Activated CD8-positive, alpha-beta memory T cell treated with anti-CD3 and anti-CD28 coated beads for 1 hour (primary cell): ENCODE data around the gene KCNC4.

Experiments used
- DNase-seq, 2 donors: peaks; one replicate each; pipeline ENCODE4 v3.0.0-alpha.2; 2020; ENCODE audit warnings: low read depth in 1 of 2; ENCODE audit errors: extremely low read depth in 1 of 2

Gene KCNC4

GRCh38 chr1:110250749-110251148 lies 40.6 kb downstream of the KCNC4 start:
- DNase-seq = no peak

- no peak for DNase-seq
Measured at GRCh38 chr1:110253213-110253612, 43.1 kb downstream of the KCNC4 start.

GRCh38 chr1:110254604-110255391 lies 44.7 kb downstream of the KCNC4 start:
- no peak for DNase-seq

GRCh38 chr1:110255392-110255787 lies 45.3 kb downstream of the KCNC4 start:
- no peak for DNase-seq

GRCh38 chr1:110258734-110259133 lies 48.6 kb downstream of the KCNC4 start:
- DNase-seq = no peak

- no peak for DNase-seq
Measured at GRCh38 chr1:110259770-110260169, 49.7 kb downstream of the KCNC4 start.
